ENCODE measurements around the gene RNF111. TPM values are rescaled to one million over a fixed set of nuclear protein-coding genes. Genes with fewer than 3 reads are reported as not detected.

The RNF111 gene
- total and polyA plus RNA-seq, 2 experiments from 2014 or later, result 14.4 to 24.5 TPM

DNA sequence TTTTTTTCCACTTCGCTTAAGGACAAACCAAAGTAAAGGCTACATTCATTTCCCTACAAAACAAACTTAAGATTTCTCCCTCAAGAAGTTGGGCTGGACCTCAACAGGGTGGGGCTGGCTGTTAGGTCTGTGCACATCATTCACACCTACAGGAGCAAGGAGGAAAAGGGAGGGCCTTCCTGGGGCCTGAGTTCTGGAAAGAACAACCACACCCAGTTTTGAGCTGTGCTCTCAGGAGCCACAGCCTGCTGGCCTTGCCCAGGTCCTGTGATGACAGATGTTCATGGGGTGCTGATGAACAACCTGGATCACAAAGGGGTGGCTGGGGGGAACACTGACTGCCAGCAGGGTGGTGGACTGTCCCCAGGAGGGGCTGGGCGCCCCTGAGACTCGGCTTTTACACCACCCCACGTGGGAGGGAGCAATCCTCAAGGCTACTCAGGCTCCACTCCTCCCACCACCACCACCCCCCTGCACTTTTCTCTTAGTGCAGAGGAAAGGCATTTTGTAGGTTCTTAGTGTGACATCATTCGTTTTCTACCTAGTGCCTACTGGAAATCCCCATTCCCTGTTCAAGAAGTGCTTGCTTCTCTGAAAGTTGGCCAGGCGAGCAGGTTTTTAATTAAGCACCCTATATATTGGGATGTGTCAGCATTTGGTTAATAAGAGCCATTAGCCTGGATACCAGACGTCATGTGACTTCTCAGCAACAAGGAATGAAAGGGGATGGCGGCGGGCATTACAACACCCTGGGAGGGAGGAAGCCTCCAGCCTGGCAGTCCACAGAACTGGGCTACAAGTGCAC is 153.2 kb downstream of the RNF111 start:
- Histone ChIP-seq H2AFZ (no peak overlapping the region), H3K4me2 (no peak overlapping the region), H4K20me1 (replicated peaks; ENCODE audit: insufficient read depth) (no peaks in the 10 kb centered on the region), H3K27ac (ENCODE audit: low read depth) (peak overlapping the region; percentile 30; the same call in 1 of the 2 replicates), H3F3A (replicated peaks; ENCODE audit: low read depth) (no peaks in the 10 kb centered on the region), H3K79me2 (replicated peaks; ENCODE audit: insufficient read depth) (no peaks in the 10 kb centered on the region), H3K4me3 (no peak overlapping the region), H3K27me3 (ENCODE audit: insufficient read depth) (no peaks in the 10 kb centered on the region), H3K4me1 (ENCODE audit: insufficient read depth) (no peaks in the 10 kb centered on the region), H3K9me2 (ENCODE audit: insufficient read depth) (no peaks in the 10 kb centered on the region), H3K36me3 (ENCODE audit: insufficient read depth) (peaks cover 12% of the 10 kb centered on the region)
- DNase-seq (ENCODE audit: low spot score) (no peak), ATAC-seq (no peak; the same call in 2 of the 3 replicates)
- peaks cover 4% of the 10 kb centered on the region for H3K27me3 Mint-ChIP-seq (ENCODE audit: insufficient read depth, low read depth, poor library complexity)
- no peaks in the 10 kb centered on the region for H3K9me3 Mint-ChIP-seq
- 0 out of 3 replicates have a peak, but pooled peaks cover 6% of the 10 kb centered on the region for H3K4me1 Mint-ChIP-seq
- H3K36me3 Mint-ChIP-seq (ENCODE audit: low read depth), result peaks cover 49% of the 10 kb centered on the region
- H3K4me3 Mint-ChIP-seq, result no peak overlapping the region
- TF ChIP-seq, protein P1, sequence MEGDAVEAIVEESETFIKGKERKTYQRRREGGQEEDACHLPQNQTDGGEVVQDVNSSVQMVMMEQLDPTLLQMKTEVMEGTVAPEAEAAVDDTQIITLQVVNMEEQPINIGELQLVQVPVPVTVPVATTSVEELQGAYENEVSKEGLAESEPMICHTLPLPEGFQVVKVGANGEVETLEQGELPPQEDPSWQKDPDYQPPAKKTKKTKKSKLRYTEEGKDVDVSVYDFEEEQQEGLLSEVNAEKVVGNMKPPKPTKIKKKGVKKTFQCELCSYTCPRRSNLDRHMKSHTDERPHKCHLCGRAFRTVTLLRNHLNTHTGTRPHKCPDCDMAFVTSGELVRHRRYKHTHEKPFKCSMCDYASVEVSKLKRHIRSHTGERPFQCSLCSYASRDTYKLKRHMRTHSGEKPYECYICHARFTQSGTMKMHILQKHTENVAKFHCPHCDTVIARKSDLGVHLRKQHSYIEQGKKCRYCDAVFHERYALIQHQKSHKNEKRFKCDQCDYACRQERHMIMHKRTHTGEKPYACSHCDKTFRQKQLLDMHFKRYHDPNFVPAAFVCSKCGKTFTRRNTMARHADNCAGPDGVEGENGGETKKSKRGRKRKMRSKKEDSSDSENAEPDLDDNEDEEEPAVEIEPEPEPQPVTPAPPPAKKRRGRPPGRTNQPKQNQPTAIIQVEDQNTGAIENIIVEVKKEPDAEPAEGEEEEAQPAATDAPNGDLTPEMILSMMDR (conservative IDR thresholded peaks at IDR 0.05; ENCODE audit: low read depth in 2 of 2), result no peak
- TF ChIP-seq STAT1 (IDR thresholded peaks at IDR 0.05; ENCODE audit: unreplicated experiment), result no peak
- TF ChIP-seq CREB1 (CRISPR knock-in tag; IDR thresholded peaks at IDR 0.05; ENCODE audit: low read depth), result no peak
- no peak for TF ChIP-seq ETS1 (IDR thresholded peaks at IDR 0.05)
- TF ChIP-seq NANOG (IDR thresholded peaks at IDR 0.05; ENCODE audit: borderline replicate concordance), result no peak
- TF ChIP-seq EZH2phosphoT487 (IDR thresholded peaks at IDR 0.05; ENCODE audit: unreplicated experiment), result no peak
- TF ChIP-seq EZH2 (IDR thresholded peaks at IDR 0.05; ENCODE audit: low read depth, unreplicated experiment), result no peak
- no peak for TF ChIP-seq ZNF114 (CRISPR knock-in tag; IDR thresholded peaks at IDR 0.05)
- no peak overlapping the region; the same call in 1 of the 2 replicates for H3K27ac Mint-ChIP-seq

DNA sequence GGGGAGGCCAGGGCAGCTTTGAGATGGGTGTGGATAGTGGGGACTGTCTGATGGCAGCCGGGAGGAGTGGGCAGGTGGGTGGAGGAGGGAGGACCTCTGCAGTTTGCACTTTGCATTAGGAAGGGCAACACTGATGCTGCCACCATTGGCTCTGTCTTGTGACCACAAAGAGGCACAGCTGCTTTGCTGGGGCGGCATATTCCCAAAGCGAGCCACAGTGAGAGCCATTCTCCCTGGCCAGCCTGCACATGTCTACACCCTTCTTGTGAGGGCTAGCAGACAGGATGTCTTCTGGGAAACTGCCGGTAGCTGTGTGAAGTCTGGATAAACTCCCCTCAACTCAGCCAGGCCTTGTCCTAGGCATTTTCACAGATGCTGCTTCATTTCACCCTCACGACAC is 155.8 kb downstream of the RNF111 start:
- Histone ChIP-seq H3K36me3 (ENCODE audit: insufficient read depth) (peaks cover 10% of the 10 kb centered on the region; the same call in 1 of the 2 replicates), H3K4me3 (no peak overlapping the region), H3K27me3 (ENCODE audit: insufficient read depth) (no peaks in the 10 kb centered on the region), H3K79me2 (replicated peaks; ENCODE audit: insufficient read depth) (no peaks in the 10 kb centered on the region), H2AFZ (no peak overlapping the region), H3K4me2 (no peak overlapping the region), H4K20me1 (replicated peaks; ENCODE audit: insufficient read depth) (no peaks in the 10 kb centered on the region), H3K27ac (ENCODE audit: low read depth) (no peak overlapping the region), H3F3A (replicated peaks; ENCODE audit: low read depth) (no peaks in the 10 kb centered on the region), H3K9me2 (ENCODE audit: insufficient read depth) (no peaks in the 10 kb centered on the region), H3K4me1 (ENCODE audit: insufficient read depth) (peaks cover 15% of the 10 kb centered on the region)
- DNase-seq (ENCODE audit: low spot score), result no peak
- Mint-ChIP-seq H3K9me3 (no peaks in the 10 kb centered on the region), H3K36me3 (ENCODE audit: low read depth) (peaks cover 36% of the 10 kb centered on the region), H3K4me3 (no peak overlapping the region), H3K4me1 (peaks cover 18% of the 10 kb centered on the region), H3K27me3 (ENCODE audit: insufficient read depth, low read depth, poor library complexity) (peaks cover 4% of the 10 kb centered on the region), H3K27ac (no peak overlapping the region)
- ATAC-seq, result no peak
- TF ChIP-seq STAT1 (IDR thresholded peaks at IDR 0.05; ENCODE audit: unreplicated experiment), result no peak
- TF ChIP-seq, protein P2, sequence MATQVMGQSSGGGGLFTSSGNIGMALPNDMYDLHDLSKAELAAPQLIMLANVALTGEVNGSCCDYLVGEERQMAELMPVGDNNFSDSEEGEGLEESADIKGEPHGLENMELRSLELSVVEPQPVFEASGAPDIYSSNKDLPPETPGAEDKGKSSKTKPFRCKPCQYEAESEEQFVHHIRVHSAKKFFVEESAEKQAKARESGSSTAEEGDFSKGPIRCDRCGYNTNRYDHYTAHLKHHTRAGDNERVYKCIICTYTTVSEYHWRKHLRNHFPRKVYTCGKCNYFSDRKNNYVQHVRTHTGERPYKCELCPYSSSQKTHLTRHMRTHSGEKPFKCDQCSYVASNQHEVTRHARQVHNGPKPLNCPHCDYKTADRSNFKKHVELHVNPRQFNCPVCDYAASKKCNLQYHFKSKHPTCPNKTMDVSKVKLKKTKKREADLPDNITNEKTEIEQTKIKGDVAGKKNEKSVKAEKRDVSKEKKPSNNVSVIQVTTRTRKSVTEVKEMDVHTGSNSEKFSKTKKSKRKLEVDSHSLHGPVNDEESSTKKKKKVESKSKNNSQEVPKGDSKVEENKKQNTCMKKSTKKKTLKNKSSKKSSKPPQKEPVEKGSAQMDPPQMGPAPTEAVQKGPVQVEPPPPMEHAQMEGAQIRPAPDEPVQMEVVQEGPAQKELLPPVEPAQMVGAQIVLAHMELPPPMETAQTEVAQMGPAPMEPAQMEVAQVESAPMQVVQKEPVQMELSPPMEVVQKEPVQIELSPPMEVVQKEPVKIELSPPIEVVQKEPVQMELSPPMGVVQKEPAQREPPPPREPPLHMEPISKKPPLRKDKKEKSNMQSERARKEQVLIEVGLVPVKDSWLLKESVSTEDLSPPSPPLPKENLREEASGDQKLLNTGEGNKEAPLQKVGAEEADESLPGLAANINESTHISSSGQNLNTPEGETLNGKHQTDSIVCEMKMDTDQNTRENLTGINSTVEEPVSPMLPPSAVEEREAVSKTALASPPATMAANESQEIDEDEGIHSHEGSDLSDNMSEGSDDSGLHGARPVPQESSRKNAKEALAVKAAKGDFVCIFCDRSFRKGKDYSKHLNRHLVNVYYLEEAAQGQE (IDR thresholded peaks at IDR 0.05; ENCODE audit: unreplicated experiment), result no peak

All from GM23338 (cell line).